Measurements from ENCODE around the gene CRYBB2.
"Not testable (repeated sequence)": the region's sequence is repeated elsewhere in the genome, so short reads cannot be mapped to it uniquely, and the experiment has no call there.

The CRYBB2 gene

GRCh38 chr22:25200967-25201366, 18.5 kb upstream of the CRYBB2 start:
- no peak for DNase-seq

GRCh38 chr22:25201557-25202273, 17.7 kb upstream of the CRYBB2 start:
- DNase-seq, result no peak

GRCh38 chr22:25202290-25202921, 17.0 kb upstream of the CRYBB2 start:
- DNase-seq, result peak; percentile 62

- no peak for DNase-seq
These were observed 16.4 kb upstream of the CRYBB2 start for GRCh38 chr22:25203082-25203481.

GRCh38 chr22:25204547-25204946, 14.9 kb upstream of the CRYBB2 start:
- not testable (repeated sequence) for DNase-seq

- DNase-seq, result no peak
These were observed 13.6 kb upstream of the CRYBB2 start for GRCh38 chr22:25205847-25206246.

GRCh38 chr22:25206998-25207397, 12.4 kb upstream of the CRYBB2 start:
- no peak for DNase-seq

- no peak for DNase-seq
These were observed 11.8 kb upstream of the CRYBB2 start for GRCh38 chr22:25207553-25208157.

GRCh38 chr22:25208328-25208727, 11.1 kb upstream of the CRYBB2 start:
- no peak for DNase-seq

GRCh38 chr22:25208743-25209505, 10.5 kb upstream of the CRYBB2 start:
- no peak for DNase-seq

- DNase-seq, result no peak
These were observed 8.6 kb upstream of the CRYBB2 start for GRCh38 chr22:25210793-25211192.

- no peak for DNase-seq
These were observed 7.1 kb upstream of the CRYBB2 start for GRCh38 chr22:25212337-25212736.

GRCh38 chr22:25213221-25213620, 6.2 kb upstream of the CRYBB2 start:
- DNase-seq, result no peak

GRCh38 chr22:25216230-25216629, 3.2 kb upstream of the CRYBB2 start:
- no peak for DNase-seq

- no peak for DNase-seq
These were observed 556 bp downstream of the CRYBB2 start for GRCh38 chr22:25219948-25220442.

GRCh38 chr22:25221790-25222189, 2.4 kb downstream of the CRYBB2 start:
- no peak for DNase-seq

GRCh38 chr22:25223269-25223850, 3.9 kb downstream of the CRYBB2 start:
- no peak for DNase-seq

GRCh38 chr22:25228822-25229221, 9.4 kb downstream of the CRYBB2 start:
- no peak for DNase-seq

- DNase-seq, result not testable (repeated sequence)
These were observed 11.3 kb downstream of the CRYBB2 start for GRCh38 chr22:25230760-25231159.

GRCh38 chr22:25232301-25232700, 12.9 kb downstream of the CRYBB2 start:
- no peak for DNase-seq

- not testable (repeated sequence) for DNase-seq
These were observed 14.3 kb downstream of the CRYBB2 start for GRCh38 chr22:25233706-25234105.

GRCh38 chr22:25235547-25236290, 16.3 kb downstream of the CRYBB2 start:
- DNase-seq, result peak; percentile 41
